NCI-H82 treated with DMSO at 0.1 percent for 48 hours (cell line): ENCODE results near the gene HSPD1.

Experiments used
- DNase-seq: peaks from one replicate; lab custom pipeline; 2025; ENCODE audit not compliant: unreplicated experiment; lab: John Stamatoyannopoulos, UW

HSPD1 gene

DNA sequence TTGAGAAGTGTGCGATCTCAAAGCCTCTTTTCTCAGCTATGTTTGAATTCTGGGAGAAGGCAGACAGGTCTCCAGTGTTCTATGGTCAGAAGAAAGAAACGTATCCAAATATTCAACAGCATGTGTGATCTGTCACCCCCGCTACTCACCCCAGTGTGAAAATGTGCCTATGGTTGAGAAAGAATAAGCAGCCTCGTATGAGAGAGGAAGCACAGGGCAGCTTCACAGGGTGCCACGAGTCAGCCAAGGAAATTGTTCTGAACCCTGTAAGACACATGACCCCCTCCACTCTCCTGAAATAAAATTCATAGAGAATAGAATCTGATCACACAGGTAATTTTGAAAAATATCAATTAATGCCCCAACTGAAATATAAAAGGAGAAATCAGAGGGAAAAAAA, 56.8 kb downstream of the HSPD1 start:
- DNase-seq, result no peak

DNA sequence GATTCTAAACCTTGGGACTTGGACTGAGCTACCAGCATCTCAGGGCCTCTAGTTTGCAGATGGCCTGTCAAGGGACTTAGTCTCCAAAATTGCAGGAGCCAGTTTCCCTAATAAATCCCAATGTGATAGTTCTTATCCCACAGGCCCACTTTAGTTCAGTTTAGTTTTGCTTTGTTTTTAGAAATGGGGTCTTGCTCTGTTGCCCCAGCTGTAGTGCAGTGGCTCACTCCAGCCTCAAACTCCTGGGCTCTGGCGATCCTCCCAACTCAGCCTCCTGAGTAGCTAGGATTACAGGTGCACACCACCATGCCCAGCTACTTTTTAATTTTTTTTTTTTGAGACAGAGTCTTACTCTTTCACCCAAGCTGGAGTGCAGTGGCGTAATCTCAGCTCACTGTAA, 62.3 kb downstream of the HSPD1 start:
- no peak for DNase-seq
